MM.1S (cell line): ENCODE measurements around the gene ARHGEF12.
A peak's percentile ranks its signal among the peaks of the same experiment; 100 is the strongest.

ENCODE experiments used
- DNase-seq: peaks from one replicate; pipeline ENCODE4 v3.0.0-alpha.2; 2015
- H2AFZ ChIP-seq: fragments of 300-600 bp; sonication (generic); 2 replicates; pipeline ENCODE4 v1.6.0; 2016; ENCODE audit warnings: antibody characterized with exemption, low read length
- H3F3A ChIP-seq: fragments of 300-600 bp; sonication (generic); 2 replicates; pipeline ENCODE4 v1.6.1; 2016; ENCODE audit warnings: mild to moderate bottlenecking, antibody characterized with exemption, low read length, moderate library complexity, mixed read lengths; ENCODE audit not compliant: insufficient read depth
- H3K27ac ChIP-seq: fragments of 300-600 bp; sonication (generic); 2 replicates; pipeline ENCODE4 v1.5.1; 2016; ENCODE audit warnings: mild to moderate bottlenecking, low read length
- H3K27me3 ChIP-seq: fragments of 300-600 bp; sonication (generic); replicated peaks from 2 replicates; pipeline ENCODE4 v1.6.0; 2016; ENCODE audit warnings: low read length; ENCODE audit not compliant: insufficient read depth
- H3K36me3 ChIP-seq: fragments of 300-600 bp; sonication (generic); replicated peaks from 2 replicates; pipeline ENCODE4 v1.6.1; 2016; ENCODE audit warnings: mild to moderate bottlenecking, low read length, mixed read lengths; ENCODE audit not compliant: insufficient read depth
- H3K4me1 ChIP-seq: fragments of 300-600 bp; sonication (generic); 2 replicates; pipeline ENCODE4 v1.6.1; 2016; ENCODE audit warnings: low read length, mixed read lengths
- H3K4me2 ChIP-seq: fragments of 300-600 bp; sonication (generic); 2 replicates; pipeline ENCODE4 v1.6.0; 2016; ENCODE audit warnings: low read depth, low read length
- H3K4me3 ChIP-seq: fragments of 300-600 bp; sonication (generic); 2 replicates; pipeline ENCODE4 v1.5.1; 2016; ENCODE audit warnings: low read length, mixed read lengths
- H3K79me2 ChIP-seq: fragments of 300-600 bp; sonication (generic); 2 replicates; pipeline ENCODE4 v1.6.1; 2016; ENCODE audit warnings: mixed run types, low read length, mixed read lengths
- H3K9ac ChIP-seq: fragments of 300-600 bp; sonication (generic); 2 replicates; pipeline ENCODE4 v1.6.1; 2016; ENCODE audit warnings: low read length, mixed read lengths
- H3K9me2 ChIP-seq: fragments of 300-600 bp; sonication (generic); replicated peaks from 2 replicates; pipeline ENCODE4 v1.6.1; 2016; ENCODE audit warnings: mild to moderate bottlenecking, low read length, mixed read lengths; ENCODE audit not compliant: insufficient read depth
- H3K9me3 ChIP-seq: fragments of 300-600 bp; sonication (generic); replicated peaks from 2 replicates; pipeline ENCODE4 v1.6.1; 2016; ENCODE audit warnings: mild to moderate bottlenecking, low read length, mixed read lengths; ENCODE audit not compliant: insufficient read depth
- H4K20me1 ChIP-seq: fragments of 300-600 bp; sonication (generic); 2 replicates; pipeline ENCODE4 v1.6.1; 2016; ENCODE audit warnings: mild to moderate bottlenecking, low read length, moderate library complexity, mixed read lengths; ENCODE audit not compliant: insufficient read depth
- EZH2 ChIP-seq: fragments of 300-600 bp; sonication (generic); optimal IDR thresholded peaks from 2 replicates; pipeline ENCODE3; 2017; ENCODE audit warnings: low read depth, mild to moderate bottlenecking, antibody characterized with exemption, low read length, mixed read lengths
- EZH2phosphoT487 ChIP-seq: fragments of 300-600 bp; sonication (generic); IDR thresholded peaks from 2 replicates; pipeline ENCODE4 v1.6.1; 2018; ENCODE audit warnings: antibody characterized with exemption, low read length
- TF ChIP-seq, protein P1 (sequence below): fragments of 300-600 bp; sonication (generic); IDR thresholded peaks from 2 replicates; pipeline ENCODE4 v1.5.1; 2016; ENCODE audit warnings: antibody characterized with exemption, low read length, mixed read lengths

ARHGEF12 gene

DNA sequence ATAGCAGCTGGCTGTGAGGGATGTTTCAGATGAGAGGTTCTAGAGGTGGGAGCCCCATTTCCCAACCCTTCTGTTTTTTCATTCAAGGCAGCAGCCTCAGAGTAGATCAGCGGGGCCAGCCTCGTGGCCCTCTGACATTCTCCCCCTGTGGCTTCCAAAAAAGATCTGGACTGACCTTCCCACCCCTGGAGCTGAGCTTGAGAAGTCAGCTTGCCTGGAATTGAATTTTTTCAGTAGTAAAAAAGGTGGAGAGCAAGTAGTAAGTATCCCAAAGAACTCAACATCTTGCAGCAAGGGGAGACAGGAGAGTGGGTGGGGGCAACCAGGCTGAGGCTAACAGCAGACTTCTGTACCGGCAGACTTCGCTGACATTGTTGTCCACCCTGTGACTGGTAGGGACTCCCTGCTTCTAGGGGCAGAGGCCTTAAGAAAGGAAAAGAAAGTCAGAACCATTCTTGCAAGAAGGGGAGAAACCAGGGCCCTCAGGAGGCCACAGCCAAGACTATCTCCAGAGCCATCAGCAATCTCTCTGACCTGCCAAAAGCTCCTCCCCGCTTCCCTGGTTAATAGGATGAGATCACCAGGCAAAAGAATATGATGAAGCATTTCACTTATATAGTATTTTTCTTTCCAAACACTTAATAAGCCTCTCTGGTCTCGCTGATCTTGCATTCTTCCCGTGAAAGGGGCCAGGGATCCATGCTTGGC, 173.3 kb downstream of the ARHGEF12 start:
- no peaks in the 10 kb centered on the region for H3K9me2 ChIP-seq
- no peaks in the 10 kb centered on the region for H3K9me3 ChIP-seq
- H4K20me1 ChIP-seq, result no peaks in the 10 kb centered on the region
- no peak overlapping the region for H3K9ac ChIP-seq
- no peaks in the 10 kb centered on the region for H3K27me3 ChIP-seq
- TF ChIP-seq EZH2, result no peak
- TF ChIP-seq EZH2phosphoT487, result no peak
- TF ChIP-seq, protein P1, sequence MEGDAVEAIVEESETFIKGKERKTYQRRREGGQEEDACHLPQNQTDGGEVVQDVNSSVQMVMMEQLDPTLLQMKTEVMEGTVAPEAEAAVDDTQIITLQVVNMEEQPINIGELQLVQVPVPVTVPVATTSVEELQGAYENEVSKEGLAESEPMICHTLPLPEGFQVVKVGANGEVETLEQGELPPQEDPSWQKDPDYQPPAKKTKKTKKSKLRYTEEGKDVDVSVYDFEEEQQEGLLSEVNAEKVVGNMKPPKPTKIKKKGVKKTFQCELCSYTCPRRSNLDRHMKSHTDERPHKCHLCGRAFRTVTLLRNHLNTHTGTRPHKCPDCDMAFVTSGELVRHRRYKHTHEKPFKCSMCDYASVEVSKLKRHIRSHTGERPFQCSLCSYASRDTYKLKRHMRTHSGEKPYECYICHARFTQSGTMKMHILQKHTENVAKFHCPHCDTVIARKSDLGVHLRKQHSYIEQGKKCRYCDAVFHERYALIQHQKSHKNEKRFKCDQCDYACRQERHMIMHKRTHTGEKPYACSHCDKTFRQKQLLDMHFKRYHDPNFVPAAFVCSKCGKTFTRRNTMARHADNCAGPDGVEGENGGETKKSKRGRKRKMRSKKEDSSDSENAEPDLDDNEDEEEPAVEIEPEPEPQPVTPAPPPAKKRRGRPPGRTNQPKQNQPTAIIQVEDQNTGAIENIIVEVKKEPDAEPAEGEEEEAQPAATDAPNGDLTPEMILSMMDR, result no peak
- H2AFZ ChIP-seq, result no peak overlapping the region
- DNase-seq, result no peak
- peaks cover 29% of the 10 kb centered on the region for H3K4me1 ChIP-seq
- no peak overlapping the region for H3K27ac ChIP-seq
- H3K4me2 ChIP-seq, result no peak overlapping the region
- no peak overlapping the region for H3K4me3 ChIP-seq
- no peaks in the 10 kb centered on the region for H3K36me3 ChIP-seq
- H3F3A ChIP-seq, result peaks cover 20% of the 10 kb centered on the region
- peaks cover 5% of the 10 kb centered on the region; the same call in 1 of the 2 replicates for H3K79me2 ChIP-seq

DNA sequence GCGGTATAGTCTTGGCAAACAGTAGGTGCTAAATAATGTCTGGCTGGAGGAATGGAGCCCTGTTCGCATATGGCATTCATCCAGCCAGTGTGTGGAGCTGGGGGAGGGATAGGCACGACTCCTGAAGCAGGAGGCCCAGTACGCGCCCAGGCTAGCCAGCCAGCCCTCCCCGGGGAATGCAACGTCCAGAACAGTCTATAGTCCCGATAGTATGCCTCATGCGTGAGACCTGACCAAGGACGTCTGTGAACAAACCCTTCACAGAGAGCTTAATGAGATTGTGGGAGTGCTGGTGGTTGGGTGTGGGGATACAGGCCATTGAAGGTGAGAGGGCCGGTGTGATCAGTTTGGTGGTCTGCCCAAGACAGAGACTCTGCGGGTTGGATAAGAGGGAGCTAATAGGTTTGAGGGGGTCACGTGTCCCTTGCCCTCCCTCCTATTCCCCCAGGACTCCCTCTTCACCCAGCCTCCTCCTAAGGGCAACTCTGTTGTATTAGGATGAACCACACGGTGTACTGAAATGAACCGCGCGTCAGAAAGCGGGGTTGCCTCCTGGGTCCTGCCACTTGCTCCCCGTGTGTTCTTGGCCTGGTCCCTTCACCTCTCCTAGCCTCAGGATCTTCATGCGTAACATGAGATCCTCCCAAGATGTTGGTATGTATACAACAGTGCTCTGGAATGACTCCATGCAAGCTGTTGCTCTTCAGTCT, 174.3 kb downstream of the ARHGEF12 start:
- H3K27me3 ChIP-seq, result no peaks in the 10 kb centered on the region
- peak overlapping the region; percentile 44; the same call in 1 of the 2 replicates for H3K9ac ChIP-seq
- H3F3A ChIP-seq, result peaks cover 14% of the 10 kb centered on the region
- no peaks in the 10 kb centered on the region for H3K36me3 ChIP-seq
- DNase-seq, result no peak
- peak overlapping the region; percentile 41; the same call in 1 of the 2 replicates for H3K4me3 ChIP-seq
- H3K27ac ChIP-seq, result no peak overlapping the region
- H3K4me1 ChIP-seq, result peaks cover 21% of the 10 kb centered on the region
- no peak overlapping the region; the same call in 1 of the 2 replicates for H3K4me2 ChIP-seq
- no peaks in the 10 kb centered on the region for H3K9me2 ChIP-seq
- TF ChIP-seq EZH2phosphoT487 (no peak), EZH2 (no peak)
- TF ChIP-seq, protein P1, result no peak
- H4K20me1 ChIP-seq, result no peaks in the 10 kb centered on the region
- no peaks in the 10 kb centered on the region for H3K9me3 ChIP-seq
- H2AFZ ChIP-seq, result peak overlapping the region; percentile 19; the same call in 1 of the 2 replicates
- peaks cover 5% of the 10 kb centered on the region; the same call in 1 of the 2 replicates for H3K79me2 ChIP-seq

DNA sequence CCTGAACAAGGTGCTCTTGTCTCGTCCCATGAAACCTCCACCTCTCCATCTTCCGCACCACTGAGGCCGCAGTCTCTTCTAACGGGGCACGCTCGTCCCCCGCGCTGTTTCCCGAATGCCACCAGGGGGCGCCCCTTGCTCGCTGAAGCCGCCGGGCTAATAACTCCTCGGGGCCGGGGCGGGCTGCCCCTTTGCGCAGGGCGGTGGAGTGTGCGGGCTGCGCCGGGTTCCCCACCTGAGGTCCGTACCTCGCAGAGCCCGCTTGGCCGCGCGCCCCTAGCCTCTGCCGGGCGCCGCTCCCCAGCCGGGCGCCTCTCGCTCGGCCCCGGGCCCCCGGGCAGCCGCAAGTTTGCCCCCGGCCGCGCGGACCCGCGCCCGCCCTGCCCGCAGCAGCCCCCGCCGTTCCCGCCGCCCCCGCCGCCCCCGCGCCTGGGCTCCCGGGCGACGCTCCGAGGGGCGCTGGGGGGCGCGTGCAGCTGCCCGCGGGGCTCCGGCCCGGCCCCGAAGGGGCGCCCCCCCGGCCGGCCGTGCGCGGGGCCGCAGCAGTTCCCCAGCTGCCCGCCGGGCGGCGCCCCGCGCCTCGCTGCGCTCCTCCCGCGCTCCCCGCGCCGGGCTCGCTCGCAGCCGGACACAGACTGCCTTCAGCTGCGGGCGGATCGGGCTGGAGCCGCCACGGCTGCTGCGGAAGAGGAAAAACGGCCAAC, 175.1 kb downstream of the ARHGEF12 start, which contains the start of gene GRIK4:
GRIK4 (plus strand) TSS at position 633 of the 704 bp plus-strand sequence. CDS start 148,571 bp downstream, outside the sequence.
- peaks cover 5% of the 10 kb centered on the region; the same call in 1 of the 2 replicates for H3K79me2 ChIP-seq
- H3K27ac ChIP-seq, result no peak within 1 kb of the TSS
- no peaks in the 10 kb centered on the region for H3K27me3 ChIP-seq
- peaks cover 15% of the 10 kb centered on the region for H3K4me1 ChIP-seq
- peaks cover 7% of the 10 kb centered on the region for H3F3A ChIP-seq
- H3K9me3 ChIP-seq, result no peaks in the 10 kb centered on the region
- peak within 1 kb of the TSS; percentile 67 for H3K4me3 ChIP-seq
- DNase-seq, result peak; percentile 89
- H4K20me1 ChIP-seq, result no peaks in the 10 kb centered on the region
- TF ChIP-seq, protein P1, result peak; percentile 89
- no peak for TF ChIP-seq EZH2phosphoT487
- H3K9me2 ChIP-seq, result no peaks in the 10 kb centered on the region
- peak within 1 kb of the TSS; percentile 68 for H3K4me2 ChIP-seq
- H3K36me3 ChIP-seq, result no peaks in the 10 kb centered on the region
- H2AFZ ChIP-seq, result peak within 1 kb of the TSS; percentile 42; the same call in 1 of the 2 replicates
- peak within 1 kb of the TSS; percentile 52; the same call in 1 of the 2 replicates for H3K9ac ChIP-seq
